B cell (primary cell): ENCODE measurements around the gene ITIH3.

Experiments used
- CTCF ChIP-seq: fragments of 200-600 bp; IDR thresholded peaks from one replicate; pipeline ENCODE4 v1.8.0; 2022; ENCODE audit warnings: antibody characterized with exemption, mild to moderate bottlenecking
- EZH2 ChIP-seq: IDR thresholded peaks from 2 replicates; pipeline ENCODE4 v1.6.1; 2012; ENCODE audit warnings: borderline replicate concordance, low read depth, mild to moderate bottlenecking, moderate library complexity, low read length; ENCODE audit not compliant: insufficient read depth, poor library complexity, severe bottlenecking

GRCh38 chr3:52820736-52821135 lies 26.1 kb downstream of the ITIH3 start:
- TF ChIP-seq CTCF (peak; percentile 62), EZH2 (no peak)
